Gastroesophageal sphincter (tissue), 4 donors: ENCODE measurements around the gene NDOR1. TPM values are rescaled to one million over a fixed set of nuclear protein-coding genes. Genes with fewer than 3 reads are reported as not detected.

ENCODE experiments used
- ATAC-seq: fragments of 150-250 bp; one replicate; pipeline ENCODE4 v1.9.1; 2016; ENCODE audit warnings: mild to moderate bottlenecking, moderate library complexity
- H3K27ac ChIP-seq, 4 donors: fragments of 200-600 bp; sonication (generic) in 3 of 4; 1 replicate in 3 of 4; 2 replicates in 1 of 4; pipeline ENCODE4 v1.5.1; 2016 to 2019
- H3K27me3 ChIP-seq: fragments of 200-600 bp; sonication (generic); one replicate; pipeline ENCODE4 v1.5.1; 2019
- H3K36me3 ChIP-seq, 2 donors: fragments of 200-600 bp; sonication (generic); one replicate each; pipeline ENCODE4 v1.5.1; 2019; ENCODE audit warnings: control low read depth in 1 of 2
- H3K4me1 ChIP-seq, 3 donors: fragments of 200-600 bp; sonication (generic); 1 replicate in 2 of 3; 2 replicates in 1 of 3; pipeline ENCODE4 v1.5.1; 2016 to 2019; ENCODE audit warnings: control low read depth in 2 of 3
- H3K4me3 ChIP-seq, 2 donors: fragments of 200-600 bp; sonication (generic); one replicate each; pipeline ENCODE4 v1.5.1; 2019; ENCODE audit warnings: mild to moderate bottlenecking in 1 of 2, moderate library complexity in 1 of 2
- H3K9me3 ChIP-seq, 3 donors: fragments of 200-600 bp; sonication (generic); one replicate each; pipeline ENCODE4 v1.5.1; 2017 to 2019; ENCODE audit warnings: control low read depth in 2 of 3
- CTCF ChIP-seq, 4 experiments: fragments of 200-600 bp in 2 of 4; fragments of 450-650 bp in 2 of 4; sonication (generic) in 1 of 4; IDR thresholded peaks; one replicate each; pipeline ENCODE4 v1.5.1; 2017 to 2019; ENCODE audit warnings: antibody characterized with exemption in 4 of 4, mild to moderate bottlenecking in 2 of 4, moderate library complexity in 2 of 4
- EP300 ChIP-seq: sonication (generic); formaldehyde crosslinking; IDR thresholded peaks from one replicate; pipeline ENCODE4 v1.6.1; 2017; ENCODE audit warnings: antibody characterized with exemption, mild to moderate bottlenecking
- POLR2A ChIP-seq, 2 donors: fragments of 450-650 bp; IDR thresholded peaks; one replicate each; pipeline ENCODE4 v1.6.1; 2017; ENCODE audit warnings: antibody characterized with exemption in 2 of 2, mild to moderate bottlenecking in 2 of 2, moderate library complexity in 1 of 2
- POLR2AphosphoS5 ChIP-seq: sonication (generic); formaldehyde crosslinking; IDR thresholded peaks from one replicate; pipeline ENCODE4 v1.6.1; 2017; ENCODE audit warnings: antibody characterized with exemption
- WGBS, 2 donors: methylation state at CpG; one replicate each; pipeline ENCODE4 v1.1.5; 2018; ENCODE audit warnings: low coverage in 1 of 2; 5-methylcytosine and 5-hydroxymethylcytosine counted together
- total RNA-seq, 4 donors: library from RNA; depleted of rRNA; stranded (reverse); fragments of >200 nt; gene quantifications; one replicate each; pipeline ENCODE4 v1.1.0, GENCODE V29; 2016

NDOR1 gene
- 1 to 10 TPM; 4.6 to 9.8 (median 7.6) TPM for total RNA-seq

GRCh38 chr9:137205126-137206069 is at the start of gene NDOR1, which contains the start of gene TMEM203:
Gene NDOR1, plus strand, starts transcription at chr9:137205700. Its CDS starts 78 bp downstream, at chr9:137205778.
Gene TMEM203, minus strand, starts transcription at chr9:137205648. Its CDS starts 234 bp downstream, at chr9:137205414.
- Histone ChIP-seq H3K9me3 (no peaks in the 10 kb centered on the region), H3K4me3 (peak within 1 kb of the TSS; percentile 69 to 98), H3K36me3 (peaks cover 0 to 23% of the 10 kb centered on the region in 2 donors), H3K27ac (peak within 1 kb of the TSS; percentile 60 to 92 (median 88)), H3K4me1 (peaks cover 5 to 64% (median 35%) of the 10 kb centered on the region in 3 donors), H3K27me3 (no peaks in the 10 kb centered on the region)
- peak; percentile 66 for ATAC-seq
- WGBS, 2 donors = 0% methylated on average over 2 of the region's 98 CpGs; no CpG with 5 or more reads in 1 of the 2 donors
- peak in 1 of 4 experiments; percentile 19 for TF ChIP-seq CTCF (IDR thresholded peaks at IDR 0.05)
- TF ChIP-seq POLR2A (IDR thresholded peaks at IDR 0.05) = peak; percentile 77 to 83
- no peak for TF ChIP-seq EP300
- peak; percentile 93 for TF ChIP-seq POLR2AphosphoS5

- peak; percentile 42 for ATAC-seq
- H3K4me3 ChIP-seq = peak overlapping the region in 1 of 2 donors; percentile 7
- peaks cover 0 to 21% (median 6%) of the 10 kb centered on the region in 3 donors for H3K4me1 ChIP-seq
- no peak overlapping the region for H3K27ac ChIP-seq
- peaks cover 81% of the 10 kb centered on the region for H3K27me3 ChIP-seq
- no peaks in the 10 kb centered on the region for H3K36me3 ChIP-seq
- TF ChIP-seq POLR2AphosphoS5 = no peak
- no peak for TF ChIP-seq CTCF (IDR thresholded peaks at IDR 0.05)
- no peak for TF ChIP-seq POLR2A (IDR thresholded peaks at IDR 0.05)
- no peak for TF ChIP-seq EP300
- WGBS, 2 donors = no CpG with 5 or more reads among the region's 65 CpGs
- no peaks in the 10 kb centered on the region for H3K9me3 ChIP-seq
These were observed 48.7 kb upstream of the NDOR1 start for GRCh38 chr9:137156567-137157375.

- ATAC-seq = no peak
- Histone ChIP-seq H3K27me3 (peaks cover 91% of the 10 kb centered on the region), H3K36me3 (no peaks in the 10 kb centered on the region), H3K4me3 (no peak overlapping the region), H3K27ac (no peak overlapping the region), H3K4me1 (peaks cover 0 to 32% (median 15%) of the 10 kb centered on the region in 3 donors), H3K9me3 (no peaks in the 10 kb centered on the region)
- TF ChIP-seq CTCF (IDR thresholded peaks at IDR 0.05) (no peak), EP300 (no peak), POLR2AphosphoS5 (no peak), POLR2A (IDR thresholded peaks at IDR 0.05) (no peak)
- WGBS, 2 donors = 16 to 48% methylated on average over 4 to 6 of the region's 19 CpGs
These were observed 47.7 kb upstream of the NDOR1 start for GRCh38 chr9:137157618-137158415.

GRCh38 chr9:137158625-137159024 is 46.9 kb upstream of the NDOR1 start:
- Histone ChIP-seq H3K4me3 (no peak overlapping the region), H3K9me3 (no peaks in the 10 kb centered on the region), H3K4me1 (peaks cover 0 to 40% (median 21%) of the 10 kb centered on the region in 3 donors), H3K27ac (no peak overlapping the region), H3K27me3 (peaks cover 96% of the 10 kb centered on the region), H3K36me3 (no peaks in the 10 kb centered on the region)
- TF ChIP-seq EP300 = no peak
- TF ChIP-seq POLR2AphosphoS5 = no peak
- TF ChIP-seq POLR2A (IDR thresholded peaks at IDR 0.05) = no peak
- no peak for TF ChIP-seq CTCF (IDR thresholded peaks at IDR 0.05)
- 0 to 7% methylated on average over 1 to 2 of the region's 4 CpGs for WGBS, 2 donors
- ATAC-seq = no peak
